HTR-8/SVneo (cell line): ENCODE data around the gene GNAI2.

Experiments used
- DNase-seq: peaks from one replicate; pipeline ENCODE4 v3.0.0; 2011; ENCODE audit warnings: low spot score, mixed read lengths; ENCODE audit not compliant: insufficient read length
- FAIRE-seq: peaks from 2 replicates; lab custom pipeline; 2011; peaks lifted over from hg19 to GRCh38; lab: Jason Lieb, UNC

The GNAI2 gene

GRCh38 chr3:50235716-50236483, at the start of gene GNAI2:
TSS of gene GNAI2 (plus strand) at chr3:50236204. CDS start at chr3:50236336, 132 bp downstream.
- FAIRE-seq, result peak; percentile 98
- DNase-seq, result peak; percentile 97

DNA sequence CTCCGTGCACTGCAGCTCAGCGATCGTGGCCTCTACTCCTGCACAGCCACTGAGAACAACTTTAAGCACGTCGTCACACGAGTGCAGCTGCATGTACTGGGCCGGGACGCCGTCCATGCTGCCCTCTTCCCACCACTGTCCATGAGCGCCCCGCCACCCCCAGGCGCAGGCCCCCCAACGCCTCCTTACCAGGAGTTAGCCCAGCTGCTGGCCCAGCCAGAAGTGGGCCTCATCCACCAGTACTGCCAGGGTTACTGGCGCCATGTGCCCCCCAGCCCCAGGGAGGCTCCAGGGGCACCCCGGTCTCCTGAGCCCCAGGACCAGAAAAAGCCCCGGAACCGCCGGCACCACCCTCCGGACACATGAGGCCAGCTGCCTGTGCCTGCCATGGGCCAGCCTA, 48.3 kb upstream of the GNAI2 start:
- DNase-seq (no peak), FAIRE-seq (no peak)

GRCh38 chr3:50189274-50189673, 46.7 kb upstream of the GNAI2 start:
- peak; percentile 86 for FAIRE-seq
- DNase-seq, result peak; percentile 88

- FAIRE-seq, result peak; percentile 92
Measured at GRCh38 chr3:50189989-50190388, 46.0 kb upstream of the GNAI2 start.

DNA sequence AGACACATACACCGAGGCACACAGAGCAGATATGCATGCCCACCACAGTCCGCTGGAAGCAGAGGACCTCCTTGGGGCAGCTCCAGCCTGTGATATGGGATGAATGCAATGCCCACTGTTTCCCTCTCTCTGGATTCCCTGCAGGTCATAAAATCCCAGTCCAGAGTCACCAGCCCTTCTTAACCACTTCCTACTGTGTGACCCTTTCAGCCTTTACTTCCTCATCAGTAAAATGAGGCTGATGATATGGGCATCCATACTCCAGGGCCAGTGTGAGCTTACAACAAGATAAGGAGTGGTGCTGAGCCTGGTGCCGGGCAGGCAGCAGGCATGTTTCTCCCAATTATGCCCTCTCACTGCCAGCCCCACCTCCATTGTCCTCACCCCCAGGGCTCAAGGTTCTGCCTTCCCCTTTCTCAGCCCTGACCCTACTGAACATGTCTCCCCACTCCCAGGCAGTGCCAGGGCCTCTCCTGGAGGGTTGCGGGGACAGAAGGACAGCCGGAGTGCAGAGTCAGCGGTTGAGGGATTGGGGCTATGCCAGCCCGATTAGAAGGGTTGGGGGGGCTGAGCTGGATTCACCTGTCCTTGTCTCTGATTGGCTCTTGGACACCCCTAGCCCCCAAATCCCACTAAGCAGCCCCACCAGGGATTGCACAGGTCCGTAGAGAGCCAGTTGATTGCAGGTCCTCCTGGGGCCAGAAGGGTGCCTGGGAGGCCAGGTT, 44.9 kb upstream of the GNAI2 start, which contains the start of gene GNAT1:
TSS of gene GNAT1 (plus strand) at position 675 of the 725 bp plus-strand sequence. CDS start 116 bp downstream, outside the sequence.
- no peak for FAIRE-seq
- no peak for DNase-seq

More at GRCh38 chr3:50189989-50190388, 46.0 kb upstream of the GNAI2 start:
- no peak for DNase-seq

GRCh38 chr3:50192124-50192523, 43.9 kb upstream of the GNAI2 start:
- FAIRE-seq (no peak), DNase-seq (no peak)

DNA sequence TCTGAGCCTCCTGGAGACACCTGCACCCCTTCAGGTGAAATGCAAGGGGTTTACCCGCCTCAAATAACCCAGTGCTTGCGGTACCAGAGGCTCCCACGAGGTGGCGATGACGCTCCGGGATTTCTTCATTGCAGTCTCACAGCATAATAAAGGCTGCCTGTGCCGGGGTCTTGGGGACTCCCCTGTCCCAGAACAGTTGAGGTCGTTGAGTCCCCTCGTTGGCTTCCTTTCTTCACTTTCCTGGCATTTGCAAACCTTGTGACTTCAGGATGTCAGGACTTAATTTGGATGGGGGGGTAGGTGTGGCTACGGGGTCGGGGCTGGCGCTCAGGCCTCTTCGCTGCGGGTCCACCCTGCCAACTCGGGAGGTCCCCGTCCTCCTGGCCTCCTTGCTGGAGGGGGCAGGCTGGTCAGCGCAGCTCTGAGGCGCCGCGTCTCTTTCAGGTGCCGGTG, 43.3 kb upstream of the GNAI2 start:
- peak; percentile 78 for FAIRE-seq
- DNase-seq, result peak; percentile 73

DNA sequence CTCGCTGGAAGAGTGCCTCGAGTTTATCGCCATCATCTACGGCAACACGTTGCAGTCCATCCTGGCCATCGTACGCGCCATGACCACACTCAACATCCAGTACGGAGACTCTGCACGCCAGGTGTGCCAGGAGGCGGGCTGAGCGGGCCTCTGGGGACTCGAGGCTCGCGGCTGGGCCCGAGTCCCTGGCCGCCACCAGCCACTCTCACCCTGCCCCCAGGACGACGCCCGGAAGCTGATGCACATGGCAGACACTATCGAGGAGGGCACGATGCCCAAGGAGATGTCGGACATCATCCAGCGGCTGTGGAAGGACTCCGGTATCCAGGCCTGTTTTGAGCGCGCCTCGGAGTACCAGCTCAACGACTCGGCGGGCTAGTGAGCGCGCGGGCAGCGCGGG, 42.7 kb upstream of the GNAI2 start:
- FAIRE-seq, result no peak
- DNase-seq, result no peak

GRCh38 chr3:50193746-50194127, 42.3 kb upstream of the GNAI2 start:
- DNase-seq (no peak), FAIRE-seq (no peak)

- DNase-seq (peak; percentile 68), FAIRE-seq (peak; percentile 85)
Measured at GRCh38 chr3:50194128-50194902, 41.7 kb upstream of the GNAI2 start.

DNA sequence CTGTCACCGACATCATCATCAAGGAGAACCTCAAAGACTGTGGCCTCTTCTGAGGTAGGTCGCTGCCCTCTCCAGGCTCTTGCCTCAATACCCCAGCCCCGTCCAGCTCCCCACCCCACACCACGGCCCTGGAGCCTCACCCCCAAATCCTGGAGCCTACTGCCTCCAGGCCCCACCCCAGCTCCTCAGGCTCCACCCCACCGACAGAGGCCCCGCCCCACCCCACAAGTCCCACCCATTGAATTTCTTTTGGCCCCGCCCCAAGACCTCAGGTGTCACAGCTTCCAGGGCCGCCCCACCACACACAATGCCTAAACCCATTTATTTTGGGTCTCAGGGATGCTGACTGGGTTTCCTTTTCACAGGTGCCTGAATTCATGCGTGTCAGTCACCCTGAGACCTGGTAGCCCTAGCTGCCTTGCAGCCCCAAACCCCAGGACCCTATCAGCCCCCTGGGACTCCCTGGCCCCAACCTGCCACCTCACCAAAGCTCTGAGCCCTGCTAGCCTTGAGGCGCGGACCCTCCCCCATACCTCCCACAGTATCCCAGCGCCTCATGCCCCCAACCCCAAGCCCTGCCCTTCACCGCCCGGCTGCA, 41.0 kb upstream of the GNAI2 start:
- FAIRE-seq (peak; percentile 26), DNase-seq (no peak)

- DNase-seq, result no peak
- peak; percentile 72 for FAIRE-seq
Measured at GRCh38 chr3:50195501-50196252, 40.3 kb upstream of the GNAI2 start.

GRCh38 chr3:50196253-50196801, 39.7 kb upstream of the GNAI2 start:
- DNase-seq (no peak), FAIRE-seq (peak; percentile 23)

GRCh38 chr3:50201573-50202315, 34.3 kb upstream of the GNAI2 start:
- no peak for FAIRE-seq
- DNase-seq, result no peak

DNA sequence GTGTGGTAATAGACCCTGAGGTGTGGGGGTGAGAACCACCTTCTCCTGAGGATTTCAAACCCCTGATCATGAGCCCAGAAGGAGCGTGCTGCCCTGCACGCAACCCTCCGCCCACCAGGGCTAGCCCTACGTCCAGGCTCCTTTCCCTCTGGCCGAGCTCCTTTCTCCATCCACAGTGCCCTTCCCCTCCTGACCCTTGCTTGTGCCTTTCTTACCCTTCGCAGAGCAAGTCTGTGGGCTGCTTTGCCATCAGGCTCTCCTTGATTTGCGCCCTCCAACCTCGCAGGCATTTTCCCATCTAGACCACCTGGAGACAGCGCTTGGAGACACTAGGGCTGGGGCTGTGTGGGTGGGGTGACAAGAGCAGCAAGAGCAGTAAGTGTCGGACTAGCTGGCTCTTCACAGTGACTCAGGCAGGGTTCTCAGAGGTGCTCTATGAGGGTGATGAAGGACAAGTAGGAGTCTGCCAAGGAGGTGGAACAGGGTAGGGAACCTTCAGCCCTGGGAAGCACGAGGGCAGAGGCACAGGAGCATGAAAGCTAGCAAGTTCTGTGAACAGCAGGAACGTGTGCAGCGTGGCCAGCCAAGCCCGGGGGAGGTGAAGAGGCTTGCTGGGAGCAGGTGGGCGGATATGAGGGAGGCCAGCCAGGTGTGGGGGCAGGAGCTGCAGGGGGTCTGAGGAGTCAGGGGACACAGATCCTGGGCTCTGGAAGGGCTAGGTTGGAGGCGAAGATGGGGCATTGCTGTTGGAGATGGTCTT, 33.5 kb upstream of the GNAI2 start:
- DNase-seq (no peak), FAIRE-seq (no peak)

DNA sequence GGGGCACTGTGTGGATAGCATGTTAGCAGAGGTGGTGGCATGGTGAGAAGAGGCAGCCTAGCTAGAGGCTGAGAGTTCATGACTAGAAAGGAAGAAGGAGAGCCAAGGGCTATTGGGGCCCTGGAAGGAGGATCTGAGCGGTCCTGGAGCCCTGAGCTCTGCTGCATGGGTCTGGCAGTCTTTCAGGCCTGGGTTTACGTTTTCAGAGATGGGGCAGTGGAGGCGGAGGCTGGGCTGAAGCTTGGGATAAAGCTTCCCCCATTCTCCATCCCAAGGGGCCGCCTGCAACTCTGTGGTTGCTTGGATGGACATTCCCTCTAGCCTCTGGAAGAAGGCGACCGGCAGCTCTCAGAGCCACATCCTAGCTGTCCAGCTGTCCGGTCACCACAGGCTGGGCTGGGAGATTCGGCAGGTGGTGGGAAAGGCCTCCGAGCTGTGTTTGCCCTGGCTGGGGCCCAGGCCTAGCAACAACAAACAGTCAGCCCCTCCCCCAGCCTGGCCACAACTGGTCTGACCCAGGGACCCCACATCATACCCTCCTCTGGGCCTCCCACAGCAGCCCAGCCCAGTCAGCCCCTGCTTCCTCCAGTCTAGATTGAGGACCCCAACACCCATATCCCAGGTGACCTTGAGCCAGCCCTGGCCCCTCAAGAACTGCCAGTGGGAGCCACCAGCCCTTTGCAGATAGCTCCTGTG, 32.7 kb upstream of the GNAI2 start:
- DNase-seq (no peak), FAIRE-seq (no peak)
